Prostate gland (tissue), 2 donors: ENCODE data around the gene PPIB.
A peak's percentile ranks its signal among the peaks of the same experiment; 100 is the strongest.

ENCODE experiments used
- CTCF ChIP-seq, 4 experiments: fragments of 200-600 bp in 2 of 4; fragments of 450-650 bp in 2 of 4; sonication (generic) in 2 of 4; IDR thresholded peaks; 1 replicate in 3 of 4; 2 replicates in 1 of 4; pipeline ENCODE4 v1.5.1; 2016 to 2019; ENCODE audit warnings: antibody characterized with exemption in 4 of 4, mild to moderate bottlenecking in 2 of 4, moderate library complexity in 2 of 4
- POLR2A ChIP-seq: fragments of 450-650 bp; IDR thresholded peaks from one replicate; pipeline ENCODE4 v1.6.1; 2016; ENCODE audit warnings: antibody characterized with exemption, mild to moderate bottlenecking
- POLR2AphosphoS5 ChIP-seq: sonication (generic); formaldehyde crosslinking; IDR thresholded peaks from one replicate; pipeline ENCODE4 v1.6.1; 2017; ENCODE audit warnings: antibody characterized with exemption

- TF ChIP-seq CTCF (IDR thresholded peaks at IDR 0.05) (peak in 3 of 4 experiments; percentile 27 to 66 (median 61)), POLR2AphosphoS5 (peak; percentile 93), POLR2A (peak; percentile 61)
Observed at GRCh38 chr15:64162869-64163658, at the start of gene PPIB.
